Brain microvascular endothelial cell (primary cell): Measurements from ENCODE around the gene ASAP3.

Source experiments
- DNase-seq: peaks from one replicate; pipeline ENCODE4 v3.0.0-alpha.2; 2020
- H3K27ac ChIP-seq: fragments of 250-450 bp; sonication (Bioruptor Pico); 2 replicates; pipeline ENCODE4 v1.5.1; 2020; ENCODE audit warnings: mild to moderate bottlenecking, moderate library complexity
- H3K27me3 ChIP-seq: fragments of 250-450 bp; sonication (Bioruptor Pico); replicated peaks from 2 replicates; pipeline ENCODE4 v1.5.1; 2020; ENCODE audit warnings: mild to moderate bottlenecking
- H3K36me3 ChIP-seq: fragments of 250-450 bp; sonication (Bioruptor Pico); replicated peaks from 2 replicates; pipeline ENCODE4 v1.5.1; 2020; ENCODE audit warnings: mild to moderate bottlenecking
- H3K4me3 ChIP-seq: 2 replicates; pipeline ENCODE4 v1.5.1; 2011; ENCODE audit warnings: low read depth, mild to moderate bottlenecking, control low read depth, low read length, moderate library complexity
- CTCF ChIP-seq: IDR thresholded peaks from 2 replicates; pipeline ENCODE4 v1.5.1; 2011; ENCODE audit warnings: low read depth, mild to moderate bottlenecking, moderate library complexity, low read length, control low read depth, inconsistent platforms; ENCODE audit errors: missing control alignments
- in situ Hi-C: cut with HindIII; loops from 2 replicates; pipeline ENCODE4 v1.10.0; 2017; ENCODE audit warnings: low sequenced_read_pairs, low pct_ligation_motif_present

ASAP3 gene

GRCh38 chr1:23420778-23421177 is 63.2 kb downstream of the ASAP3 start:
- Histone ChIP-seq H3K27ac (no peak overlapping the region), H3K27me3 (no peaks in the 10 kb centered on the region), H3K36me3 (no peaks in the 10 kb centered on the region), H3K4me3 (no peak overlapping the region)
- TF ChIP-seq CTCF: no peak
- no peak for DNase-seq
- in situ Hi-C loops: loop anchor here (25.0 kb wide), 1 partner anchor 92 kb away; no protein-coding TSS in a partner anchor

GRCh38 chr1:23419180-23419579 is 64.8 kb downstream of the ASAP3 start:
- in situ Hi-C loops: loop anchor here (25.0 kb wide), 1 partner anchor 93 kb away; no protein-coding TSS in a partner anchor
- Histone ChIP-seq H3K36me3 (no peaks in the 10 kb centered on the region), H3K4me3 (no peak overlapping the region), H3K27me3 (no peaks in the 10 kb centered on the region), H3K27ac (no peak overlapping the region)
- no peak for TF ChIP-seq CTCF
- no peak for DNase-seq

GRCh38 chr1:23417570-23417969 is 66.4 kb downstream of the ASAP3 start:
- TF ChIP-seq CTCF: no peak
- in situ Hi-C loops: loop anchor here (25.0 kb wide), 1 partner anchor 95 kb away; no protein-coding TSS in a partner anchor

GRCh38 chr1:23416964-23417363 is 67.0 kb downstream of the ASAP3 start:
- Histone ChIP-seq H3K4me3 (no peak overlapping the region), H3K36me3 (no peaks in the 10 kb centered on the region), H3K27ac (no peak overlapping the region), H3K27me3 (no peaks in the 10 kb centered on the region)
- DNase-seq: no peak
- no peak for TF ChIP-seq CTCF
- in situ Hi-C loops: loop anchor here (25.0 kb wide), 1 partner anchor 95 kb away; no protein-coding TSS in a partner anchor

More at GRCh38 chr1:23417570-23417969, 66.4 kb downstream of the ASAP3 start:
- H3K36me3 ChIP-seq: no peaks in the 10 kb centered on the region
- no peak for DNase-seq
- H3K27ac ChIP-seq: no peak overlapping the region
- H3K4me3 ChIP-seq: no peak overlapping the region
- no peaks in the 10 kb centered on the region for H3K27me3 ChIP-seq

GRCh38 chr1:23408797-23409290 is 75.1 kb downstream of the ASAP3 start:
- in situ Hi-C loops: loop anchor here (25.0 kb wide), 1 partner anchor 103 kb away; no protein-coding TSS in a partner anchor
- TF ChIP-seq CTCF: no peak

GRCh38 chr1:23407016-23407630 is 76.9 kb downstream of the ASAP3 start:
- no peak for DNase-seq
- H3K4me3 ChIP-seq: no peak overlapping the region

More at GRCh38 chr1:23408797-23409290, 75.1 kb downstream of the ASAP3 start:
- no peak for DNase-seq
- Histone ChIP-seq H3K36me3 (no peaks in the 10 kb centered on the region), H3K27ac (no peak overlapping the region), H3K4me3 (no peak overlapping the region), H3K27me3 (no peaks in the 10 kb centered on the region)

More at GRCh38 chr1:23407016-23407630, 76.9 kb downstream of the ASAP3 start:
- Histone ChIP-seq H3K36me3 (no peaks in the 10 kb centered on the region), H3K27ac (no peak overlapping the region), H3K27me3 (no peaks in the 10 kb centered on the region)
- TF ChIP-seq CTCF: no peak
- in situ Hi-C loops: loop anchor here (25.0 kb wide), 1 partner anchor 105 kb away; no protein-coding TSS in a partner anchor
